ENCODE measurements around the gene PER2. TPM values are rescaled to one million over a fixed set of nuclear protein-coding genes. Genes with fewer than 3 reads are reported as not detected.

Gene PER2
- total and polyA plus RNA-seq, 2 of the 13 experiments (the other 11 are each of a cell fraction or from before 2014, with no cell fraction given): 5.1 to 9.4 TPM

DNA sequence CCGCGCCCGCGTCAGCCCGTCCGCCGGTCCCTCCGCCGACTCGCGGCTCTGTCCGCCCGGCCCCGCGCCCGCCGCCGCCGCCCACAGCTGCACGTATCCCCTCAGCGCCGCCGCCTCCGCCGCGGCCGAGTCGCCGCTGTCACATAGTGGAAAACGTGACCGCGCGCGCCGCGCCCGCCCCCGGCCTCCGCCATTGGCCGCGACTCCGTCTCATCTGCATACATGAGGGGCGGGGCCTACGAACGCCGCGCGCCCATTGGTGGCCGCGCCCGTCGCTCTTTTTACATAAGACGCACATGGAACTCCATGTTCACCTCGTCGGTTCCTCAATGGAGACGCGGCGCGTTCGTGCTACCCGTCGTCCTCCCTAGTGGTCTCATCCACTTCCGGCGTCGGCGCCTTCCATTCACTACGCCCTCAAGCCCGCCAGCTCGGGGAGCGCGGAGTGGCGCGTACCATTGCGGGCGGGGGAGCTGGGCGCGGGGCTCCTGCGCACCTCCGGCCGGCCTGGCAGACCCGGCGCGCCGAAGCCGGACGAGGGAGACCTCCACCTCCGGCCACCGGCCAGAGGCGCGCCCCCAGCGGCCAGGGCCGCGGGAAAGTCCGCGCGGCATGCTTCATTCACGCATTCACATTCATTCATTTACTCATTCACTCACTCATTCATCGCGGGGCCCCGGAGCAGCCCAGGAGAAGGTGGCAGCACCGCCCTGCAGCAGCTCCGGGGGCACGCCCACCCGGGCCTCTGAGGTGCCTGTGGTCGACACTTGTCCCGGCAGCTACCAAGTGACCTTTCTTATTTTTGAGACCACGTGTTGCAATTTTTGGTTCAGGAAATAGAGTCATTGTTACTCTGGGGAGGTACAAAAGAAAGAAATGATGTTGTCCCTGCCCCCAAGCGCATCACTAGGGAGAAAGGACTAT, 502 bp upstream of the PER2 start (continued):
- TF ChIP-seq, protein P1, sequence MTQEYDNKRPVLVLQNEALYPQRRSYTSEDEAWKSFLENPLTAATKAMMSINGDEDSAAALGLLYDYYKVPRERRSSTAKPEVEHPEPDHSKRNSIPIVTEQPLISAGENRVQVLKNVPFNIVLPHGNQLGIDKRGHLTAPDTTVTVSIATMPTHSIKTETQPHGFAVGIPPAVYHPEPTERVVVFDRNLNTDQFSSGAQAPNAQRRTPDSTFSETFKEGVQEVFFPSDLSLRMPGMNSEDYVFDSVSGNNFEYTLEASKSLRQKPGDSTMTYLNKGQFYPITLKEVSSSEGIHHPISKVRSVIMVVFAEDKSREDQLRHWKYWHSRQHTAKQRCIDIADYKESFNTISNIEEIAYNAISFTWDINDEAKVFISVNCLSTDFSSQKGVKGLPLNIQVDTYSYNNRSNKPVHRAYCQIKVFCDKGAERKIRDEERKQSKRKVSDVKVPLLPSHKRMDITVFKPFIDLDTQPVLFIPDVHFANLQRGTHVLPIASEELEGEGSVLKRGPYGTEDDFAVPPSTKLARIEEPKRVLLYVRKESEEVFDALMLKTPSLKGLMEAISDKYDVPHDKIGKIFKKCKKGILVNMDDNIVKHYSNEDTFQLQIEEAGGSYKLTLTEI (CRISPR knock-in tag; conservative IDR thresholded peaks at IDR 0.05): no peak
- TF ChIP-seq ZIK1 (CRISPR knock-in tag; IDR thresholded peaks at IDR 0.05; ENCODE audit: borderline replicate concordance, low read depth) (0 out of 2 replicates have a peak, but pooled peaks have one; percentile 76), KMT2B (CRISPR knock-in tag; IDR thresholded peaks at IDR 0.05) (peak; percentile 59), SRSF1 (optimal IDR thresholded peaks at IDR 0.05; ENCODE audit: low read depth, low read length) (peak; percentile 76), ZSCAN22 (CRISPR knock-in tag; IDR thresholded peaks at IDR 0.05) (no peak), ZNF660 (CRISPR knock-in tag; IDR thresholded peaks at IDR 0.05; ENCODE audit: borderline replicate concordance, low read depth) (no peak), ZNF17 (CRISPR knock-in tag; IDR thresholded peaks at IDR 0.05) (no peak), TARDBP (CRISPR knock-in tag; IDR thresholded peaks at IDR 0.05) (peak; percentile 67), MYC (CRISPR knock-in tag; IDR thresholded peaks at IDR 0.05; ENCODE audit: borderline replicate concordance) (peak; percentile 97), ZFYVE20 (CRISPR knock-in tag; IDR thresholded peaks at IDR 0.05; ENCODE audit: borderline replicate concordance, low read depth) (no peak), ZFY (CRISPR knock-in tag; IDR thresholded peaks at IDR 0.05) (peak; percentile 74; the same call in 1 of the 2 replicates), SMARCE1 (IDR thresholded peaks at IDR 0.05; ENCODE audit: borderline replicate concordance) (no peak)
- TF ChIP-seq, protein P2, sequence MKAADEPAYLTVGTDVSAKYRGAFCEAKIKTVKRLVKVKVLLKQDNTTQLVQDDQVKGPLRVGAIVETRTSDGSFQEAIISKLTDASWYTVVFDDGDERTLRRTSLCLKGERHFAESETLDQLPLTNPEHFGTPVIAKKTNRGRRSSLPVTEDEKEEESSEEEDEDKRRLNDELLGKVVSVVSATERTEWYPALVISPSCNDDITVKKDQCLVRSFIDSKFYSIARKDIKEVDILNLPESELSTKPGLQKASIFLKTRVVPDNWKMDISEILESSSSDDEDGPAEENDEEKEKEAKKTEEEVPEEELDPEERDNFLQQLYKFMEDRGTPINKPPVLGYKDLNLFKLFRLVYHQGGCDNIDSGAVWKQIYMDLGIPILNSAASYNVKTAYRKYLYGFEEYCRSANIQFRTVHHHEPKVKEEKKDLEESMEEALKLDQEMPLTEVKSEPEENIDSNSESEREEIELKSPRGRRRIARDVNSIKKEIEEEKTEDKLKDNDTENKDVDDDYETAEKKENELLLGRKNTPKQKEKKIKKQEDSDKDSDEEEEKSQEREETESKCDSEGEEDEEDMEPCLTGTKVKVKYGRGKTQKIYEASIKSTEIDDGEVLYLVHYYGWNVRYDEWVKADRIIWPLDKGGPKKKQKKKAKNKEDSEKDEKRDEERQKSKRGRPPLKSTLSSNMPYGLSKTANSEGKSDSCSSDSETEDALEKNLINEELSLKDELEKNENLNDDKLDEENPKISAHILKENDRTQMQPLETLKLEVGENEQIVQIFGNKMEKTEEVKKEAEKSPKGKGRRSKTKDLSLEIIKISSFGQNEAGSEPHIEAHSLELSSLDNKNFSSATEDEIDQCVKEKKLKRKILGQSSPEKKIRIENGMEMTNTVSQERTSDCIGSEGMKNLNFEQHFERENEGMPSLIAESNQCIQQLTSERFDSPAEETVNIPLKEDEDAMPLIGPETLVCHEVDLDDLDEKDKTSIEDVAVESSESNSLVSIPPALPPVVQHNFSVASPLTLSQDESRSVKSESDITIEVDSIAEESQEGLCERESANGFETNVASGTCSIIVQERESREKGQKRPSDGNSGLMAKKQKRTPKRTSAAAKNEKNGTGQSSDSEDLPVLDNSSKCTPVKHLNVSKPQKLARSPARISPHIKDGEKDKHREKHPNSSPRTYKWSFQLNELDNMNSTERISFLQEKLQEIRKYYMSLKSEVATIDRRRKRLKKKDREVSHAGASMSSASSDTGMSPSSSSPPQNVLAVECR (CRISPR knock-in tag; IDR thresholded peaks at IDR 0.05; ENCODE audit: borderline replicate concordance): peak; percentile 99
- TF ChIP-seq, protein P3, sequence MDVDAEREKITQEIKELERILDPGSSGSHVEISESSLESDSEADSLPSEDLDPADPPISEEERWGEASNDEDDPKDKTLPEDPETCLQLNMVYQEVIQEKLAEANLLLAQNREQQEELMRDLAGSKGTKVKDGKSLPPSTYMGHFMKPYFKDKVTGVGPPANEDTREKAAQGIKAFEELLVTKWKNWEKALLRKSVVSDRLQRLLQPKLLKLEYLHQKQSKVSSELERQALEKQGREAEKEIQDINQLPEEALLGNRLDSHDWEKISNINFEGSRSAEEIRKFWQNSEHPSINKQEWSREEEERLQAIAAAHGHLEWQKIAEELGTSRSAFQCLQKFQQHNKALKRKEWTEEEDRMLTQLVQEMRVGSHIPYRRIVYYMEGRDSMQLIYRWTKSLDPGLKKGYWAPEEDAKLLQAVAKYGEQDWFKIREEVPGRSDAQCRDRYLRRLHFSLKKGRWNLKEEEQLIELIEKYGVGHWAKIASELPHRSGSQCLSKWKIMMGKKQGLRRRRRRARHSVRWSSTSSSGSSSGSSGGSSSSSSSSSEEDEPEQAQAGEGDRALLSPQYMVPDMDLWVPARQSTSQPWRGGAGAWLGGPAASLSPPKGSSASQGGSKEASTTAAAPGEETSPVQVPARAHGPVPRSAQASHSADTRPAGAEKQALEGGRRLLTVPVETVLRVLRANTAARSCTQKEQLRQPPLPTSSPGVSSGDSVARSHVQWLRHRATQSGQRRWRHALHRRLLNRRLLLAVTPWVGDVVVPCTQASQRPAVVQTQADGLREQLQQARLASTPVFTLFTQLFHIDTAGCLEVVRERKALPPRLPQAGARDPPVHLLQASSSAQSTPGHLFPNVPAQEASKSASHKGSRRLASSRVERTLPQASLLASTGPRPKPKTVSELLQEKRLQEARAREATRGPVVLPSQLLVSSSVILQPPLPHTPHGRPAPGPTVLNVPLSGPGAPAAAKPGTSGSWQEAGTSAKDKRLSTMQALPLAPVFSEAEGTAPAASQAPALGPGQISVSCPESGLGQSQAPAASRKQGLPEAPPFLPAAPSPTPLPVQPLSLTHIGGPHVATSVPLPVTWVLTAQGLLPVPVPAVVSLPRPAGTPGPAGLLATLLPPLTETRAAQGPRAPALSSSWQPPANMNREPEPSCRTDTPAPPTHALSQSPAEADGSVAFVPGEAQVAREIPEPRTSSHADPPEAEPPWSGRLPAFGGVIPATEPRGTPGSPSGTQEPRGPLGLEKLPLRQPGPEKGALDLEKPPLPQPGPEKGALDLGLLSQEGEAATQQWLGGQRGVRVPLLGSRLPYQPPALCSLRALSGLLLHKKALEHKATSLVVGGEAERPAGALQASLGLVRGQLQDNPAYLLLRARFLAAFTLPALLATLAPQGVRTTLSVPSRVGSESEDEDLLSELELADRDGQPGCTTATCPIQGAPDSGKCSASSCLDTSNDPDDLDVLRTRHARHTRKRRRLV (CRISPR knock-in tag; IDR thresholded peaks at IDR 0.05): peak; percentile 97
- TF ChIP-seq, protein P4, sequence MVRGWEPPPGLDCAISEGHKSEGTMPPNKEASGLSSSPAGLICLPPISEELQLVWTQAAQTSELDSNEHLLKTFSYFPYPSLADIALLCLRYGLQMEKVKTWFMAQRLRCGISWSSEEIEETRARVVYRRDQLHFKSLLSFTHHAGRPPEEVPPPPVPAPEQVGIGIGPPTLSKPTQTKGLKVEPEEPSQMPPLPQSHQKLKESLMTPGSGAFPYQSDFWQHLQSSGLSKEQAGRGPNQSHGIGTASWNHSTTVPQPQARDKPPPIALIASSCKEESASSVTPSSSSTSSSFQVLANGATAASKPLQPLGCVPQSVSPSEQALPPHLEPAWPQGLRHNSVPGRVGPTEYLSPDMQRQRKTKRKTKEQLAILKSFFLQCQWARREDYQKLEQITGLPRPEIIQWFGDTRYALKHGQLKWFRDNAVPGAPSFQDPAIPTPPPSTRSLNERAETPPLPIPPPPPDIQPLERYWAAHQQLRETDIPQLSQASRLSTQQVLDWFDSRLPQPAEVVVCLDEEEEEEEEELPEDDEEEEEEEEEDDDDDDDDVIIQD (CRISPR knock-in tag; IDR thresholded peaks at IDR 0.05; ENCODE audit: low read depth): peak; percentile 44; the same call in 1 of the 2 replicates
